ENCODE results near the gene SPIN1. TPM values are rescaled to one million over a fixed set of nuclear protein-coding genes. Genes with fewer than 3 reads are reported as not detected.

SPIN1 gene
- total and polyA plus RNA-seq, 2 of the 8 experiments (the other 6 are each of a cell fraction or from before 2014, with no cell fraction given) = 69.9 to 139 TPM

- TF ChIP-seq, protein P1, sequence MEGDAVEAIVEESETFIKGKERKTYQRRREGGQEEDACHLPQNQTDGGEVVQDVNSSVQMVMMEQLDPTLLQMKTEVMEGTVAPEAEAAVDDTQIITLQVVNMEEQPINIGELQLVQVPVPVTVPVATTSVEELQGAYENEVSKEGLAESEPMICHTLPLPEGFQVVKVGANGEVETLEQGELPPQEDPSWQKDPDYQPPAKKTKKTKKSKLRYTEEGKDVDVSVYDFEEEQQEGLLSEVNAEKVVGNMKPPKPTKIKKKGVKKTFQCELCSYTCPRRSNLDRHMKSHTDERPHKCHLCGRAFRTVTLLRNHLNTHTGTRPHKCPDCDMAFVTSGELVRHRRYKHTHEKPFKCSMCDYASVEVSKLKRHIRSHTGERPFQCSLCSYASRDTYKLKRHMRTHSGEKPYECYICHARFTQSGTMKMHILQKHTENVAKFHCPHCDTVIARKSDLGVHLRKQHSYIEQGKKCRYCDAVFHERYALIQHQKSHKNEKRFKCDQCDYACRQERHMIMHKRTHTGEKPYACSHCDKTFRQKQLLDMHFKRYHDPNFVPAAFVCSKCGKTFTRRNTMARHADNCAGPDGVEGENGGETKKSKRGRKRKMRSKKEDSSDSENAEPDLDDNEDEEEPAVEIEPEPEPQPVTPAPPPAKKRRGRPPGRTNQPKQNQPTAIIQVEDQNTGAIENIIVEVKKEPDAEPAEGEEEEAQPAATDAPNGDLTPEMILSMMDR (IDR thresholded peaks at IDR 0.05; ENCODE audit: control extremely low read depth in 1 of 3, insufficient read depth in 1 of 3, low read depth in 1 of 3, low read length in 3 of 3) = no peak
- TF ChIP-seq RAD21 (IDR thresholded peaks at IDR 0.05 in 1 of 2, conservative IDR thresholded peaks at IDR 0.05 in 1 of 2; ENCODE audit: low read depth in 2 of 2, low read length in 2 of 2) (peak in 1 of 2 experiments; percentile 3; a peak in 1 of 4 replicates), TAF1 (IDR thresholded peaks at IDR 0.05; ENCODE audit: low read depth, low read length) (no peak; the same call in 1 of the 2 replicates), CREB1 (IDR thresholded peaks at IDR 0.05) (0 out of 2 replicates have a peak, but pooled peaks have one; percentile 11), ASH2L (IDR thresholded peaks at IDR 0.05; ENCODE audit: low read length) (peak; percentile 68), MAFK (IDR thresholded peaks at IDR 0.05; ENCODE audit: low read depth, low read length) (no peak), NRF1 (IDR thresholded peaks at IDR 0.05; ENCODE audit: low read depth, low read length) (no peak), FOSL1 (IDR thresholded peaks at IDR 0.05; ENCODE audit: insufficient read depth, low read depth, low read length) (no peak), SIN3A (conservative IDR thresholded peaks at IDR 0.05 in 1 of 2, IDR thresholded peaks at IDR 0.05 in 1 of 2; ENCODE audit: low read depth in 1 of 2, low read length in 2 of 2) (0 out of 4 replicates have a peak, but pooled peaks of 1 of the 2 experiments have one; percentile 42), TAF7 (optimal IDR thresholded peaks at IDR 0.05; ENCODE audit: borderline replicate concordance, low read depth, low read length) (no peak)
Observed at GRCh38 chr9:88387552-88388202, 567 bp upstream of the SPIN1 start (continued).
